NCI-H226 (cell line): ENCODE measurements around the gene C17orf75.
"Not testable (repeated sequence)": the region's sequence is repeated elsewhere in the genome, so short reads cannot be mapped to it uniquely, and the experiment has no call there.

Experiments
- DNase-seq: peaks from one replicate; pipeline ENCODE4 v3.0.0-alpha.2; 2015

C17orf75 gene

GRCh38 chr17:32342603-32343325 is 791 bp upstream of the C17orf75 start:
- DNase-seq = no peak

GRCh38 chr17:32341141-32341856 is 674 bp downstream of the C17orf75 start:
- DNase-seq = no peak

DNA sequence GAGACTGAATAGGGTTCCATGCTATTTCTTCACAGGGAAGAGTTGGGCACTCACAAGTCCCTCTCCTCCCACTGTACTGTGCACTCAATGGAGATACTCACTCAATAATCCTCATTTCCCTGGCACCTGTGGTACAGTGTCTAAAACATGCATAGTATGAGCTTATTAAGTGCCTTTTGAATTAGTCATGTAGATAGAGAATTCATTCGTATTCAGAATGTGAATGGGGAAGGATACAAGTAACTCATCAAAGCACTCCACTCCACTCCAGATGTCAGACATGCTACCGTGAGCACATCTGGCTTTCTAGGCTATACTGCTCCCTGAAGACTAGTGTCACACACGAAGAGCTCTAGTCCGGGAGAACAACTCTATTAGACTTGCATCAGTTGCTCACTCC is 6.3 kb downstream of the C17orf75 start:
- DNase-seq = peak; percentile 76

DNA sequence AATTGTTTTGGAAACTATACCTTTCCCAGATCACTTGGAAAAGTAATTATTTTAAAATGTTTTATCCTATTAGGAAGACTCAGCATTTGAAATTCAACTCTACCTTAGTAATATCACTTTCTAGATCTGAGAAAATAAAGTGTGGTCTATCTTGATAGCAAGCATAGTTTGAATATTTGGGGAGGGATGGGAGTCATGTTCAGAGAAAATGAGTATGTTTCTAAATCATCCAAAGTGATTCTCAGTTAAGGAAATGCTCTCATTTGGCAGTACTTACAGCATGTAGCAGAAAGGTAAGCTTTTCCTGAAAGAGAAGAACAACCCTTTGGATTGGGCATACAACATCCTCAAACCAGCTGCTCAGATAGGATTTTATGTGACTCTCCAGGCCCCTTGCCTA is 6.9 kb downstream of the C17orf75 start:
- no peak for DNase-seq

GRCh38 chr17:32333187-32333586 is 8.8 kb downstream of the C17orf75 start:
- no peak for DNase-seq

DNA sequence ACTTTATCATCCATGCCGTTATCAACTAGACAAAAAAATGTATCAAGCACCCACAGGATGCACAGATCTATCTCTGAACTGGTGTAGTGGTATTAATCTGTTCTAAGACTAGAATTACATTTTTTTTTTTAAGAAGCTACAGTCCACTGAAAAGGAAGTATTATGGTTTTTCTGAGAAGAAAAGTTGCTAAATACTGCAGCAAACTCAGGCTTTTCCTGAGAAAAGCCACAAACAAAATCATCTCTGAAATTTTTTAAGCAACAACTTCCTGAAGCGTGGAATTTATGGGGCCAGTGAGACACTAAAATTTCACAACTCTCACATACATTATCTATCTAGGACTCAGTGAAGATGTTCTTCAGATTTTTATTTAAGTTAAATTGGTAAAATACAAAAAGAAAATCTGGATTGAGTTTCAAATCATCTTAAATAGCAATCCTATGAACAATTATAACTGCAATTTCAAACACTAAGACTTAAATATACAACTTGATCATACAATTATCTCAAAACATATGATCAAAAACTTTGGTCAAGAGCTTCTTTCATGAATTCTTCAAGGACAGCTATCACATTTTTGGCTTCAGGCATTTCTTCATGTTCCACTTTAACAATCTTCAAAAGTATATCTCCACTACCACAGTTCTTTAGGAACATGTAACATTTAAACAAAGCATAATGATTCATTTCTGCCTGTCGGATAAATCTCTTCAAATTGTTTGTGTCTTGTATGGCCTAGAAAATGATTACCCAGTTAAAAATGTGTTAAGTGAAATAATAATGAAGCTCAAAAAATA is 10.5 kb downstream of the C17orf75 start:
- no peak for DNase-seq

DNA sequence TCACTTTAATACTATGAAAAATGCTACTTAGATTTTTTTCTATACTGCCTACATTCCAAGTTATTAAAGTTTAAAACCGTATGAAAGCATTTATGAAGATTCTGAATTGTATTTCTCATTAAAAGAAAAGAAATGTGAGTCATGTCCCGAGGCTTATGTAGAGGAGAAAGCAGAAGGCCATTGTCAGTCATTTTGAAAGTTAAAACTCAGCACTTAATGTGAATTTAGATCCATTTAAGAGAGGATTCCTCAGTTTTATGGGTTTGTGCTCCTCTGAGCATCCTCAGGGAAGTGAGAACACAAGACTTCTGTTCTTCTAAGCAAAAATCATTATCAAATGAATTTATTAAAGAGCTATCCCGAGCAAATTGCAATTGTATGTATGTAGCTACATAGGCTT is 11.8 kb downstream of the C17orf75 start:
- no peak for DNase-seq

DNA sequence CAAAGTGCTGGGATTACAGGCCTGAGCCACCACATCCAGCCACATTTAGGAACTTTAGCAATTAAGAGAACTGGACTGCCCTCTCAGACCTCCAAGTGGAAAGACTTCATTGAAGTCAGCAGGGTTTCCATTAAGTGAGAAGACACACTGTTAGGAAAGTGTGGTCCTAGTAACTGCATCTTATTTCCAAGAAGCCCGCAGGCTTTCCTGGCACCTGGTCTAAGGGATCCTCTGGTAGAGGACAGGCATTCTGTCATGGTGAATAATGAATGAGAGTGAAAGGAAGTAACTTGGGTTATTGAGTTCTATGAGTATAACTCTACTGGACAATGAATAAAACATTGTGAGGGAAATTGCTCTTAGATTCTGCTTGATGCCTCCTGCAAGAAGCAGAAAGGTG is 14.1 kb downstream of the C17orf75 start:
- DNase-seq = no peak

DNA sequence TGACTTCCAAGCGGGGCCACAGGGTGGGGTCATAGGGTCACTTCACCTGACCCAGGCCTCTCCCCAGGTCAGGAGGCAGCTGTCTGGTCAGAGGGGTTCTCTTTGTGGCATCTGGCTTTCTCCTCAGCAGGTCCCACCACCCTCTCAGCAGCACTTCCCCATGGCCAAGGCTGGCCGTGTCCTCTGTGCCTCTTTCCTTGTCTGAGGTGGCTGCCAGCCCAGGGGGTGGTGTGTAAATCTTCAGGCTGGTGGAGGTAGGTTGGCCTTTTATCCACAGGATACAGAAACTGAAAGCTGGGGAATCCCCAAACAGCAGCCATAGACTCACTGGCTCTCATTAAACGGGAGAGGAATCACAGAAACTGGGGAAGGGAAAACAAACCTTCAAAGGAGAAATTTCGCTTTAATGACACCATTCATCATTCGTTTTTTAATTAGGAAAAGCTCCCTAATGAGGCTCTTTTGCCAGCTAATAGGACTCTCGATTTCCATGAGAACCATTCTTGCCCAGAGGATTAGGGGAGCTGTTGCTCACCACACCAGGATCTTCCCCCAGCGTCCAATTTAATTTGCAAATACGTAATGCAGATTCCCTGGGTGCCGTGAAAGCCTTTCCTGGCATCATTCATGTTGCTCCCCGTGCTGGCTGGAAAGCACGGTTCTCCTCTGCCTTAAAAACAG is 18.0 kb downstream of the C17orf75 start:
- DNase-seq = peak; percentile 35

GRCh38 chr17:32323046-32323445 is 18.9 kb downstream of the C17orf75 start:
- no peak for DNase-seq

- DNase-seq = no peak
These were observed 21.1 kb downstream of the C17orf75 start for GRCh38 chr17:32320847-32321246.

DNA sequence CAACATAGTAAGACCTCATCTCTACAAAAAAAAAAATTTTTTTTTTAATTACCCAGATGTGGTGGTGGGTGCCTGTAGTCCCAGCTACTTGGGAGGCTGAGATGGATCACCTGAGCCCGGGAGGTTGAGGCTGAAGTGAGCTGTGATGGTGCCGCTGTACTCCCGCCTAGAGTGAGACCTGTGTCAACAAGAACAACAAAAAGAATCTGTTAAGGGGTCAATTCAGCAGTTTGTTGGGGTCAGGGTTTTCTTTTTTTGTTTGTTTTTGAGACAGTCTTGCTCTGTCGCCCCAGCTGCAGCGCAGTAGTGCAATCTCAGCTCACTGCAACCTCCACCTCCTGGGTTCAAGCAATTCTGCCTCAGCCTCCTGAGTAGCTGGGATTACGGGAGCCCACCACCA is 21.9 kb downstream of the C17orf75 start:
- not testable (repeated sequence) for DNase-seq

- peak; percentile 38 for DNase-seq
These were observed 22.4 kb downstream of the C17orf75 start for GRCh38 chr17:32319548-32319905.

- DNase-seq = no peak
These were observed 23.9 kb downstream of the C17orf75 start for GRCh38 chr17:32318071-32318470.

- no peak for DNase-seq
These were observed 24.6 kb downstream of the C17orf75 start for GRCh38 chr17:32317353-32317752.

- DNase-seq = not testable (repeated sequence)
These were observed 25.3 kb downstream of the C17orf75 start for GRCh38 chr17:32316653-32317052.

DNA sequence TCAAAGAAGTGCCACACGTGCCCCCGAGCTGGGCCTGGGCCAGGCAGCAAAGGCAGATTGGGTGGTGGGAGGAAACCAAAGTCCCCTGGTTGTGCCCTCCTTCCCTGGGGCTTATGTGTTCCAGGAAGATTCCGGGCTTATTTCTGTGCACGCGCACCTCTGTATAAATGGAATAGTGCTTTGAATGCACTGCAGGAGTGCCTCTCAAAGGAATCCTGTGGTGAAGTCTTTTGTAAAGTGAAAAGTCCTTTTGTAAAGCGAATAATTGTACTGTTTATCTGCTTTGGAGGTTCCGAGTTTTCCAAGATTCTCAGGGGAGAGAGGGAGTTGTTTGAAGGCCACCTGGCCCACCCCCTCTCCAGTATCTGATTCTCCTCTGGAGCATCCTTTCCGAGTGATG is 26.8 kb downstream of the C17orf75 start:
- no peak for DNase-seq

- no peak for DNase-seq
These were observed 27.3 kb downstream of the C17orf75 start for GRCh38 chr17:32314636-32315035.

DNA sequence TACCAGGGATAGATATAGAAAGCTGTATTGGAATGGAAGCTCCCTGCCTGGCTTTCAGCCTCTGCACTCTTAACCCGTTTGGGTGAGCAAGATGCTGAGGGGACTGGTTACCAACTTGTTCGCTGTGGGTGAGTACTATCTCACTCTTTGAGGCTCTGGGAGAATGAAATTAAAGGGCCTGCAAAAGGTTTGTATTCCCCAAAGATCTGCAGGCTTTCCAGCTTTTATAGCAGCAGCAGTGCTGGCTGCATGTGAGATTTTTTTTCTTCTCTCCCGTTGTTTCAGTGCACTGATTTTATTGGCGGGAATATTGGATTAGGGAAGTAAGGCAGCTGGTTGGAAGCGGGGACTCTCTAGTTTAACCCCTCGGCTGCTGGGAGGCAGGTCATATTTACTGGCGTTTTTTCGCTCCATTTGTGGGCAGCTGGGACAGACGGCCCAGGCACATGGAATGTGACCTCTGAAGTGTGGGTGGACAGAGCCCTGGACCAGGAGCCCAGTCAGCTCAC is 30.9 kb downstream of the C17orf75 start:
- DNase-seq = no peak

DNA sequence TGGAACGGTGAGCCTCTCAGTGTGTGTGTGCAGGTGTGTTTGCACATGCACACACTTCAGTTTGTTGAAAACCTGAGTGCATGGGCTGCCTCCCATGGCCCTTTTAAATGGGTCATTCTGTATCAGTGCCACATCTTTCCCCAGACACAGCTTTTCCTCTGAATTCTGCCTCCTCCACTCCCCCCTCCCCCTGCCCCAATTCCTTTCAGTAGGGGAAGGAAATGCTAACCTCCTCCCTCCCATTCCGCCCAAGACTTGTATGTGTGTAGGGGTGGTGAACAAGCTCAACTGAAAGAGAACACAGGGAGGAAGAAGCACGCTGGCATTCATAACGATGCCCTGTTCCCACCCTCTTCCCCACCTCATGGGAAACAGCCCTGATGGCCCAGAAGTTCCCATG is 34.3 kb downstream of the C17orf75 start:
- DNase-seq = no peak

DNA sequence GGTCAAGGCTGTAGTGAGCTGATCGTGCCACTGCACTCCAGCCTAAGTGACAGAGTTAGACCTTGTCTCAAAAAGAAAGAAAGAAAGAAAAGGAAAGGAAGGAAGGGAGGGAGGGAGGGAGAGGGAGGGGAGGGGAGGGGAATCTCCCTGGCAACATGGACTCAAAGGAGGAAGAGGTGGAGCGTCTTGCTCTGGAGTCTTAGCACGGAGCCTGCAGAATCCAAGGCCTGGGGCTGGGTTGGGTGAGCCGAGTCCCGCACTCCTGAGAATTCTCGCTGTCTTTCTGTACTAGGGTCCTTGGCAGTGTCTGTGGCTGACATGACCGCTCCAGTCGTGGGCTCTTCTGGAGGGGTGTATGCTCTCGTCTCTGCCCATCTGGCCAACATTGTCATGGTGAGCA is 36.9 kb downstream of the C17orf75 start:
- DNase-seq = no peak

DNA sequence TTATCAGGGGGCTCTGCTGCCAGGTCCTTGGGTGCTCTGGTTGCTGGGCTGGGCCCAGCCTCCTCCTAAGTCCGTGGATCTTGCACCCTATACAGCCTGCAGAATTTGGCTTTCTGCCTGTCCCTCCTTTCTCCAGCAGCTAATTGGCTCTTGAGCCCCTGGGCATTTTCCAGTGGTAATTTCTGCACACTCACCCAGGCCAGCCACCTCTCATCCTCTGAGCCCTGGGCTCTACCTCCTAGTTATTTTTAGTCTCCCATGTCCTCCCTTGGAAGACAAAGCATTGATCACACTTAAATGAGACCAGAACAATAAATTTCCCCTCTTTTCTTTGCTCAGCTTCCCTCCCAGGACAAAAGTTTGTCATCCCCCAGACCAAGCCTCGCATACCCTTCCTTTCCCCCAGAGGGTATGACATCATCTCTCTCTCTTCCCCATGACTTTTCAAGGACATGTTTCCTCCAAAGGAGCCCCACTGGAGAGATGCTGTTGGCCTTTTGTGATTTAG is 38.1 kb downstream of the C17orf75 start:
- no peak for DNase-seq
